DOHH2 (cell line): ENCODE results near the gene BRINP3.

Experiments
- CTCF ChIP-seq: fragments of 200-600 bp; sonication (generic); IDR thresholded peaks from one replicate; pipeline ENCODE4 v1.5.1; 2014; ENCODE audit warnings: antibody characterized with exemption, mild to moderate bottlenecking, low read depth, low read length; ENCODE audit not compliant: poor library complexity, severe bottlenecking
- EZH2phosphoT487 ChIP-seq: fragments of 200-600 bp; sonication (generic); IDR thresholded peaks from 2 replicates; pipeline ENCODE4 v1.6.1; 2017; ENCODE audit warnings: borderline replicate concordance, mild to moderate bottlenecking, antibody characterized with exemption, low read length, moderate library complexity, mixed read lengths

DNA sequence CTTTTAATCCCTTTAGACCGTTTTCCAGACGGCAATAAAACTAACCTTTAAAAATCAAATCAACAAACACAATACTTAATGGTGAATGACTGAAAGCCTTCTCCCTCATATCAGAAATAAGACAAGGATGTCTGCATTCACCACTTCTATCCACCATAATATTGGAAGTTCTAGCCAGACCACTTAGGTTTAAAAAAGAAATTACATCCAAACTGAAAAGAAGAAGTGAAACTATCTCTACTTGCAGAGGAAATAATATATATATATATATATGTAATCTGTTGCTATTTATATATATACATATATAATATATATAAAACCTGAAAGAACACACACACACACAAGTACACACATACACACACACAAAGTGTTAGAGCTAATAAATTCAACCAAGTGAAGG lies 100.4 kb downstream of the BRINP3 start:
- TF ChIP-seq CTCF (no peak), EZH2phosphoT487 (no peak)
